WERI-Rb-1 (cell line): ENCODE measurements around the gene GID8.

ENCODE experiments used
- DNase-seq: peaks from one replicate; pipeline ENCODE4 v3.0.0-alpha.2; 2020
- H3K27ac ChIP-seq: fragments of 250-450 bp; sonication (Bioruptor Pico); 2 replicates; pipeline ENCODE4 v1.5.1; 2020; ENCODE audit warnings: mild to moderate bottlenecking, moderate library complexity
- H3K27me3 ChIP-seq: fragments of 250-450 bp; sonication (Bioruptor Pico); 2 replicates; pipeline ENCODE4 v1.5.1; 2021; ENCODE audit warnings: mild to moderate bottlenecking, low read depth, moderate library complexity; ENCODE audit not compliant: insufficient read depth, severe bottlenecking
- H3K36me3 ChIP-seq: fragments of 250-450 bp; sonication (Bioruptor Pico); 2 replicates; pipeline ENCODE4 v1.5.1; 2020; ENCODE audit warnings: mild to moderate bottlenecking, moderate library complexity
- H3K4me3 ChIP-seq: 2 replicates; pipeline ENCODE4 v1.5.1; 2011; ENCODE audit warnings: low read depth, mild to moderate bottlenecking, control low read depth, low read length
- H3K9me3 ChIP-seq: fragments of 250-450 bp; sonication (Bioruptor Pico); 2 replicates; pipeline ENCODE4 v1.5.1; 2021; ENCODE audit warnings: mild to moderate bottlenecking, moderate library complexity; ENCODE audit not compliant: severe bottlenecking
- TF ChIP-seq, protein P1 (sequence below): IDR thresholded peaks from 2 replicates; pipeline ENCODE4 v1.5.1; 2011; ENCODE audit warnings: low read depth, mild to moderate bottlenecking, control low read depth, inconsistent platforms, low read length

GID8 gene

GRCh38 chr20:62969179-62969760, 31.3 kb downstream of the GID8 start:
- no peak for DNase-seq
- Histone ChIP-seq H3K36me3 (no peaks in the 10 kb centered on the region), H3K9me3 (no peaks in the 10 kb centered on the region), H3K4me3 (no peak overlapping the region), H3K27ac (no peak overlapping the region), H3K27me3 (no peaks in the 10 kb centered on the region)
- TF ChIP-seq, protein P1, sequence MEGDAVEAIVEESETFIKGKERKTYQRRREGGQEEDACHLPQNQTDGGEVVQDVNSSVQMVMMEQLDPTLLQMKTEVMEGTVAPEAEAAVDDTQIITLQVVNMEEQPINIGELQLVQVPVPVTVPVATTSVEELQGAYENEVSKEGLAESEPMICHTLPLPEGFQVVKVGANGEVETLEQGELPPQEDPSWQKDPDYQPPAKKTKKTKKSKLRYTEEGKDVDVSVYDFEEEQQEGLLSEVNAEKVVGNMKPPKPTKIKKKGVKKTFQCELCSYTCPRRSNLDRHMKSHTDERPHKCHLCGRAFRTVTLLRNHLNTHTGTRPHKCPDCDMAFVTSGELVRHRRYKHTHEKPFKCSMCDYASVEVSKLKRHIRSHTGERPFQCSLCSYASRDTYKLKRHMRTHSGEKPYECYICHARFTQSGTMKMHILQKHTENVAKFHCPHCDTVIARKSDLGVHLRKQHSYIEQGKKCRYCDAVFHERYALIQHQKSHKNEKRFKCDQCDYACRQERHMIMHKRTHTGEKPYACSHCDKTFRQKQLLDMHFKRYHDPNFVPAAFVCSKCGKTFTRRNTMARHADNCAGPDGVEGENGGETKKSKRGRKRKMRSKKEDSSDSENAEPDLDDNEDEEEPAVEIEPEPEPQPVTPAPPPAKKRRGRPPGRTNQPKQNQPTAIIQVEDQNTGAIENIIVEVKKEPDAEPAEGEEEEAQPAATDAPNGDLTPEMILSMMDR: no peak

DNA sequence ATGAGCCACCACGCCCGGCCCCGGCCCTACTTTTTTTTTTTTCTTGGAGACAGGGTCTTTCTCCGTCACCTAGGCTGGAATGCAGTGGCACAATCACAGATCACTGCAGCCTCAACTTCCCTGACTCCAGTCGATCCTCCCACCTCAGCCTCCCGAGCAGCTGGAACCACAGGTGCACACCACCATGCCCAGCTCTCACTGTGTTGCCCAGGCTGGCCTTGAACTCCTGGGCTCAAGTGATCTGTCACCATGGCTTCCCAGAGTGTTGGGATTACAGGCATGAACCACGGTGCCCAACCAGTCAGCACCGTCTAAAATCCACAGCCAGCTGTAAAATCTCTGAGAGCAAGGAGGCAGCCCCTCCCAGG, 32.0 kb downstream of the GID8 start:
- DNase-seq: no peak
- Histone ChIP-seq H3K27ac (no peak overlapping the region), H3K4me3 (no peak overlapping the region), H3K27me3 (no peaks in the 10 kb centered on the region), H3K36me3 (no peaks in the 10 kb centered on the region), H3K9me3 (no peaks in the 10 kb centered on the region)
- TF ChIP-seq, protein P1: no peak

GRCh38 chr20:62970307-62971210, 32.6 kb downstream of the GID8 start:
- DNase-seq: no peak
- no peaks in the 10 kb centered on the region for H3K27me3 ChIP-seq
- H3K36me3 ChIP-seq: no peaks in the 10 kb centered on the region

DNA sequence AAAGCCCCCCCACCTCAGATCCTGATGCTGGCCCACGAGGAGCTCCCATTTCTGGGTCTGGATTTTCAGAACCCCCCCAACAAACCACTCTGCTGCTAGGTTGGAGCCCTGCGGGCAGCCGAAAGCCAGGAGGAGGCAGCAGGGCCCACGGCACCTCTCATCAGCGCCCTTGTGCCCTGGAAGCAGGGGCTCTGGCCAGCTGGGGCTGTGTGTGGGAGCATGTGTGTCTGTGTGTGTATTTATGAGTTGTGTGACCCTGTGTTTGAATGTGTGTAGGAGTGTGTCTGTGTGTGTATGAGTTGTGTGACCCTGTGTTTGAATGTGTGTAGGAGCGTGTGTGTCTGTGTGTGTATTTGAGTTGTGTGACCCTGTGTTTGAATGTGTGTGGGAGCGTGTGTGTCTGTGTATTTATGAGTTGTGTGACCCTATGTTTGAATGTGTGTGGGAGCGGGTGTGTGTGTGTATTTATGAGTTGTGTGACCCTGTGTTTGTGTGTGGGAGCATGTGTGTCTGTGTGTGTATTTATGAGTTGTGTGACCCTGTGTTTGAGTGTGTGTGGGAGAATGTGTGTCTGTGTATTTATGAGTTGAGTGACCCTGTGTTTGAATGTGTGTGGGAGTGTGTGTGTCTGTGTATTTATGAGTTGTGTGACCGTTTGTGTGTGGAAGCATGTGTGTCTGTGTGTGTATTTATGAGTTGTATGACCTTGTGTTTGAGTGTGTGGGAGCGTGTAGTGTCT, 33.4 kb downstream of the GID8 start:
- H3K4me3 ChIP-seq: no peak overlapping the region
- no peaks in the 10 kb centered on the region for H3K27me3 ChIP-seq
- no peaks in the 10 kb centered on the region for H3K36me3 ChIP-seq
- no peak overlapping the region for H3K27ac ChIP-seq
- H3K9me3 ChIP-seq: no peaks in the 10 kb centered on the region
- DNase-seq: no peak
- TF ChIP-seq, protein P1: no peak

More at GRCh38 chr20:62970307-62971210, 32.6 kb downstream of the GID8 start:
- TF ChIP-seq, protein P1: no peak
- H3K4me3 ChIP-seq: no peak overlapping the region
- H3K9me3 ChIP-seq: no peaks in the 10 kb centered on the region
- H3K27ac ChIP-seq: no peak overlapping the region

DNA sequence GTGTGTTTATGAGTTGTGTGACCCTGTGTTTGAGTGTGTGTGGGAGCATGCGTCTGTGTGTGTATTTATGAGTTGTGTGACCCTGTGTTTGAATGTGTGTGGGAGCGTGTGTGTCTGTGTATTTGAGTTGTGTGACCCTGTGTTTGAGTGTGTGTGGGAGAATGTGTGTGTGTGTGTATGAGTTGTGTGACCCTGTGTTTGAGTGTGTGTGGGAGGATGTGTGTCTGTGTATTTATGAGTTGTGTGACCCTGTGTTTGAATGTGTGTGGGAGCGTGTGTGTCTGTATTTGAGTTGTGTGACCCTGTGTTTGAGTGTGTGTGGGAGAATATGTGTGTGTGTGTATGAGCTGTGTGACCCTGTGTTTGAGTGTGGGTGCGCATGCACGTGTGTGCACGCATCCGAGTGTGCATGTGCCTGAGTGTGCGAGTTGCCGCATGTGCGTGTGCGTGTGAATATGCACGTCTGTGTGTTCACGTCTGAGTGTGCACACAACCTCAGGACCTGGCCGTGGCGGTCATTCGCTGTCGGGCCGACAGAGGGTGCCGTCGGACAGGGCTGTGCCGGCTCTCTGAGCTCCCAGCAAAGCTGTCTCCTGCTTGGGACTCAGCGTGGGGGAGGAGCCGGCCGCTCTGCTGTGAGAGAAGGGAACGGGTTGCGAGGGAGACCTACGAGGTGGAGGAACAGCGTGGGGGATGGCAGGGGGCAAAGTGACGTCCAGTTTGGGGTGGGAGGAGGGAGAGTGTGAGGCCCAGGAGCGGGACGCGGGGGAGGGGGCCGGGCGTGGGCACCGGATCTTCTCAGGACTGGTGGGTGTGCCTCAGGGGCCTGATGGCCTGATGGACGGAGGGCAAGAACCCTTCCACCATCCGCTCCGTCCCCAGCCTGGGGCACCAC, 34.2 kb downstream of the GID8 start:
- Histone ChIP-seq H3K9me3 (no peaks in the 10 kb centered on the region), H3K27ac (peak overlapping the region; percentile 35), H3K4me3 (peak overlapping the region; percentile 17; the same call in 1 of the 2 replicates), H3K36me3 (no peaks in the 10 kb centered on the region), H3K27me3 (no peaks in the 10 kb centered on the region)
- TF ChIP-seq, protein P1: peak; percentile 97
- peak; percentile 93 for DNase-seq
